Endothelial cell (in vitro differentiated cells): Measurements from ENCODE around the gene SWAP70. TPM values are rescaled to one million over a fixed set of nuclear protein-coding genes. Genes with fewer than 3 reads are reported as not detected.
A peak's percentile ranks its signal among the peaks of the same experiment; 100 is the strongest.
"Not testable (repeated sequence)": the region's sequence is repeated elsewhere in the genome, so short reads cannot be mapped to it uniquely, and the experiment has no call there.

Experiments
- DNase-seq: peaks from one replicate; pipeline ENCODE4 v3.0.0; 2021; ENCODE audit warnings: low spot score
- H3K27ac Mint-ChIP-seq: one replicate; pipeline ENCODE4 v1.8.0; 2021; ENCODE audit warnings: mixed read lengths, inconsistent platforms; ENCODE audit not compliant: unreplicated experiment
- H3K27me3 Mint-ChIP-seq: one replicate; pipeline ENCODE4 v1.8.0; 2021; ENCODE audit warnings: mild to moderate bottlenecking, moderate library complexity, mixed read lengths, inconsistent platforms; ENCODE audit not compliant: unreplicated experiment
- H3K36me3 Mint-ChIP-seq: one replicate; pipeline ENCODE4 v1.8.0; 2021; ENCODE audit warnings: mild to moderate bottlenecking, low read depth, mixed read lengths, inconsistent platforms; ENCODE audit not compliant: unreplicated experiment
- H3K4me1 Mint-ChIP-seq: one replicate; pipeline ENCODE4 v1.8.0; 2021; ENCODE audit warnings: mild to moderate bottlenecking, mixed read lengths, inconsistent platforms; ENCODE audit not compliant: unreplicated experiment
- H3K4me3 Mint-ChIP-seq: one replicate; pipeline ENCODE4 v1.8.0; 2021; ENCODE audit warnings: mild to moderate bottlenecking, mixed read lengths, inconsistent platforms; ENCODE audit not compliant: unreplicated experiment
- H3K9me3 Mint-ChIP-seq: one replicate; pipeline ENCODE4 v1.8.0; 2021; ENCODE audit warnings: mixed read lengths, inconsistent platforms; ENCODE audit not compliant: unreplicated experiment
- CTCF ChIP-seq: fragments of 200-600 bp; sonication (generic); IDR thresholded peaks from one replicate; pipeline ENCODE4 v1.5.0; 2021; ENCODE audit warnings: antibody characterized with exemption; ENCODE audit not compliant: unreplicated experiment
- total RNA-seq: library from RNA; stranded (reverse); fragmentation: NEBNext Ultra II Directional; extraction: Animal tissue kit (Norgen Biotek cat#: 25700); gene quantifications from one replicate; pipeline ENCODE4 v1.2.1, GENCODE V29; 2021; ENCODE audit not compliant: unreplicated experiment

Gene SWAP70
- total RNA-seq, 1 donor from 2014 or later, result 36.0 TPM

GRCh38 chr11:9704620-9705019 is 40.7 kb downstream of the SWAP70 start:
- H3K36me3 Mint-ChIP-seq, result peaks cover 4% of the 10 kb centered on the region
- no peak for TF ChIP-seq CTCF
- H3K27ac Mint-ChIP-seq, result no peak overlapping the region
- peaks cover 27% of the 10 kb centered on the region for H3K4me1 Mint-ChIP-seq
- no peak for DNase-seq
- no peaks in the 10 kb centered on the region for H3K9me3 Mint-ChIP-seq
- peaks cover 3% of the 10 kb centered on the region for H3K27me3 Mint-ChIP-seq
- no peak overlapping the region for H3K4me3 Mint-ChIP-seq

GRCh38 chr11:9705361-9705760 is 41.5 kb downstream of the SWAP70 start:
- H3K27ac Mint-ChIP-seq, H3K4me3 Mint-ChIP-seq, H3K36me3 Mint-ChIP-seq, H3K27me3 Mint-ChIP-seq, DNase-seq, H3K9me3 Mint-ChIP-seq: not testable (repeated sequence)
- H3K4me1 Mint-ChIP-seq, result peaks cover 35% of the 10 kb centered on the region

GRCh38 chr11:9708544-9708943 is 44.7 kb downstream of the SWAP70 start:
- H3K27ac Mint-ChIP-seq, result no peak overlapping the region
- TF ChIP-seq CTCF, result no peak
- H3K36me3 Mint-ChIP-seq, result peaks cover 4% of the 10 kb centered on the region
- no peak for DNase-seq
- no peak overlapping the region for H3K4me3 Mint-ChIP-seq
- H3K9me3 Mint-ChIP-seq, result no peaks in the 10 kb centered on the region
- peaks cover 32% of the 10 kb centered on the region for H3K4me1 Mint-ChIP-seq
- no peaks in the 10 kb centered on the region for H3K27me3 Mint-ChIP-seq

- H3K4me3 Mint-ChIP-seq, result no peak overlapping the region
- H3K4me1 Mint-ChIP-seq, result peaks cover 31% of the 10 kb centered on the region
- H3K36me3 Mint-ChIP-seq, result peaks cover 10% of the 10 kb centered on the region
- no peak for TF ChIP-seq CTCF
- no peaks in the 10 kb centered on the region for H3K9me3 Mint-ChIP-seq
- DNase-seq, result no peak
- no peak overlapping the region for H3K27ac Mint-ChIP-seq
- peaks cover 2% of the 10 kb centered on the region for H3K27me3 Mint-ChIP-seq
Observed at GRCh38 chr11:9710223-9710622, 46.3 kb downstream of the SWAP70 start.

GRCh38 chr11:9710852-9711251 is 47.0 kb downstream of the SWAP70 start:
- TF ChIP-seq CTCF, result no peak
- H3K27me3 Mint-ChIP-seq, result peaks cover 2% of the 10 kb centered on the region
- H3K4me1 Mint-ChIP-seq, result peaks cover 33% of the 10 kb centered on the region
- DNase-seq, result no peak
- peaks cover 16% of the 10 kb centered on the region for H3K36me3 Mint-ChIP-seq
- peak overlapping the region; percentile 79 for H3K27ac Mint-ChIP-seq
- no peak overlapping the region for H3K4me3 Mint-ChIP-seq
- no peaks in the 10 kb centered on the region for H3K9me3 Mint-ChIP-seq
